DMS53 treated with DMSO at 0.1 percent for 48 hours (cell line): ENCODE measurements around the gene STARD3.
A peak's percentile ranks its signal among the peaks of the same experiment; 100 is the strongest.

Source experiments
- DNase-seq: peaks from one replicate; lab custom pipeline; 2025; ENCODE audit not compliant: unreplicated experiment; lab: John Stamatoyannopoulos, UW

STARD3 gene

GRCh38 chr17:39603304-39604016 lies 33.5 kb upstream of the STARD3 start:
- DNase-seq, result no peak

- DNase-seq, result no peak
Observed at GRCh38 chr17:39604911-39605491, 31.9 kb upstream of the STARD3 start.

- DNase-seq, result no peak
Observed at GRCh38 chr17:39605492-39606433, 31.2 kb upstream of the STARD3 start.

GRCh38 chr17:39606434-39607056 lies 30.4 kb upstream of the STARD3 start:
- no peak for DNase-seq

GRCh38 chr17:39607057-39607850 lies 29.7 kb upstream of the STARD3 start:
- no peak for DNase-seq

GRCh38 chr17:39607851-39608130 lies 29.2 kb upstream of the STARD3 start, which contains the start of gene NEUROD2:
Gene NEUROD2 (minus strand): TSS chr17:39607920. CDS start chr17:39606599, 1,321 bp downstream.
- no peak for DNase-seq

GRCh38 chr17:39608142-39608981 lies 28.6 kb upstream of the STARD3 start:
- no peak for DNase-seq

GRCh38 chr17:39609416-39610025 lies 27.4 kb upstream of the STARD3 start:
- DNase-seq, result no peak

GRCh38 chr17:39611401-39612112 lies 25.4 kb upstream of the STARD3 start:
- DNase-seq, result no peak

- DNase-seq, result no peak
Observed at GRCh38 chr17:39612291-39612894, 24.6 kb upstream of the STARD3 start.

GRCh38 chr17:39612935-39613464 lies 23.9 kb upstream of the STARD3 start:
- DNase-seq, result no peak

GRCh38 chr17:39614545-39615157 lies 22.3 kb upstream of the STARD3 start:
- DNase-seq, result no peak

GRCh38 chr17:39615434-39615833 lies 21.5 kb upstream of the STARD3 start:
- DNase-seq, result no peak

GRCh38 chr17:39617100-39617445 lies 19.9 kb upstream of the STARD3 start:
- DNase-seq, result no peak

- peak; percentile 33 for DNase-seq
Observed at GRCh38 chr17:39617446-39618245, 19.3 kb upstream of the STARD3 start.

- no peak for DNase-seq
Observed at GRCh38 chr17:39618246-39618913, 18.6 kb upstream of the STARD3 start.
